Measurements from ENCODE around the gene CLEC11A. TPM values are rescaled to one million over a fixed set of nuclear protein-coding genes. Genes with fewer than 3 reads are reported as not detected.

The CLEC11A gene
- total and polyA plus RNA-seq, 12 donors = 2.3 to 12.9 (median 4.4) TPM

DNA sequence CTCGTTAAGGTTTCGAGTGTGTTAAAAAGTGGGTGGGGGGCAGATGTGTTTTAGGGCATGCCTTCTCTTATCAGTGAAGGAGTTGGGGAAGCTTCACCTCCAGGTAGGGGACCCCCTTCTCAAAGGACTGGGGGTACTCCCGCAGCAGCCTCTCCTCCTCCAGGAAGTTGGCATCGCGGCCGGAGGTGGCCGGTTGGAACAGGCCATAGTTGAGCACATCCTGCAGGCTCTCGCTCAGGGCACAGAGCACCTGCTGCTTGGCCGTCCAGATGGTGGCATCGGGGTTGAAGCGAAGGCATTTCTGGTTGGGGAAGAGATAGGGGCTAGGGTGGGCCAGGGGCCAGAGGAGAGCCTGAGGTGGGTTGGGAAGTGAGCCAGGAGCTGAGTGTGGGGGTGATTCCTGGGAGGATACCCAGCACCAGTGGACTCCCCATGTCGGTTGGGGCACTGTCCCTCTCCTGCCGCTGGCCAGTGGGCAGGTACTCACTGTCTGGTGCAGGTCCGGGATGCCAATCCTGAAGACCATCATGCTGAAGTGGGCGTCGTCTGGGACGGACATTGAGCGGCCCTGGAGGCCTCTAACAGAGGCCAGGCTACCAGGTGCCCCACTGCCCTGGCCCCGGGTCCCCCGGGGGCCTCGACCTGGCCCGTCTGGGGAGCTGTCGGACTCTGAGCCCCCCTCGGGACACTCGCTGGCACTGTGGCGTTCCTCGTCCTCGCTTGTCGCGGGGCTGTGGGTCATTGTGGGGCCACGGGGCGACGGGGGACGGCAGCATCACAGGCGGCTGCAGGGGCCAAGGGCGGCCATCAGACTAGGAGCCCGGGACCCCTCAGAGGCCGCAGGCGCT lies 6.8 kb upstream of the CLEC11A start:
- TF ChIP-seq, protein P1, sequence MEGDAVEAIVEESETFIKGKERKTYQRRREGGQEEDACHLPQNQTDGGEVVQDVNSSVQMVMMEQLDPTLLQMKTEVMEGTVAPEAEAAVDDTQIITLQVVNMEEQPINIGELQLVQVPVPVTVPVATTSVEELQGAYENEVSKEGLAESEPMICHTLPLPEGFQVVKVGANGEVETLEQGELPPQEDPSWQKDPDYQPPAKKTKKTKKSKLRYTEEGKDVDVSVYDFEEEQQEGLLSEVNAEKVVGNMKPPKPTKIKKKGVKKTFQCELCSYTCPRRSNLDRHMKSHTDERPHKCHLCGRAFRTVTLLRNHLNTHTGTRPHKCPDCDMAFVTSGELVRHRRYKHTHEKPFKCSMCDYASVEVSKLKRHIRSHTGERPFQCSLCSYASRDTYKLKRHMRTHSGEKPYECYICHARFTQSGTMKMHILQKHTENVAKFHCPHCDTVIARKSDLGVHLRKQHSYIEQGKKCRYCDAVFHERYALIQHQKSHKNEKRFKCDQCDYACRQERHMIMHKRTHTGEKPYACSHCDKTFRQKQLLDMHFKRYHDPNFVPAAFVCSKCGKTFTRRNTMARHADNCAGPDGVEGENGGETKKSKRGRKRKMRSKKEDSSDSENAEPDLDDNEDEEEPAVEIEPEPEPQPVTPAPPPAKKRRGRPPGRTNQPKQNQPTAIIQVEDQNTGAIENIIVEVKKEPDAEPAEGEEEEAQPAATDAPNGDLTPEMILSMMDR (IDR thresholded peaks at IDR 0.05) = no peak
- Histone ChIP-seq H3K27me3 (peaks cover 0 to 85% (median 55%) of the 10 kb centered on the region in 7 donors), H3K4me3 (no peak overlapping the region), H3K4me1 (peaks cover 0 to 14% (median 11%) of the 10 kb centered on the region in 9 donors), H3K27ac (no peak overlapping the region), H3K9me3 (no peaks in the 10 kb centered on the region), H3K36me3 (no peaks in the 10 kb centered on the region)
- DNase-seq = no peak
- intact Hi-C loops (cut with DNase I) = loop anchor here in 1 of 10 donors (5.0 kb wide), 1 partner anchor 66 kb away; no protein-coding TSS in a partner anchor
- no peak for ATAC-seq
- WGBS, 2 donors = 80 to 87% methylated on average over 38 to 39 of the region's 39 CpGs

DNA sequence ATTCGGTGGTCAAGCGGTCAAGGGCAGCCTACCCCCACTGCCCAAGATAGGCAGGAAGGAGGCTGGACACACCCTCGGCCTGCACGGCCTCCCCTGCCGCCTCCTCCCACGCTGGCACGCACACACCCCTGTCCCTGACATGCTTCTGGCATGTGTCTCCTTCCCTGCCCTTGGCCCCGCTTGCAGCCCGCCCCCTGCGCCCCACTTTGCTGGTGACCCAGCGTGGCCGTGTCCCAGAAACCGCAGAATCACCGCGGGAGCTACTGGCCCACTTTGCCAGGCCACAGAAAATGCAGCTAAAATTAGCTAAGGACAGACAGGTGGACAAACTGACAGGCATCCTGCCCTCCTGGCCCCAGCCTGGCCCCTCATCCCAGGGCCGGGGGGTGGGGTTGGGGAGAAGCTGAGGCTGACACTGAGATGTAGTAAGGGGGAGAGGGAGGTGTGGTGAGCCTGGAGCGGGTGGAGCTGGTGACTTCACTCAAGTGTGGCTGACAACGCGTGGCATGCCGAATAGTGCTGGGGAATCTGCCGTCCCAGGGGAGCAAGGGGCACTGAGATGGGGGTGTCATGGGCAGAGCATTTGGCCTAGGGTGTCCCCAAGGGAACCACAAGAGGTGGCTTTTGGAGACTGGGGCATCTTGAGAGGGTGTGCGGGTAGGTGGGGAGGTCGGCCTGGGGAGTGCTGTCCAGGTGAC lies 6.0 kb upstream of the CLEC11A start:
- H3K9me3 ChIP-seq = no peaks in the 10 kb centered on the region
- DNase-seq (no peak), ATAC-seq (no peak)
- intact Hi-C loops (cut with DNase I) = loop anchor here in 1 of 10 donors (5.0 kb wide), 1 partner anchor 65 kb away; no protein-coding TSS in a partner anchor
- H3K27me3 ChIP-seq = peaks cover 0 to 85% (median 54%) of the 10 kb centered on the region in 7 donors
- peaks cover 0 to 14% (median 11%) of the 10 kb centered on the region in 9 donors for H3K4me1 ChIP-seq
- TF ChIP-seq, protein P1 (IDR thresholded peaks at IDR 0.05) = no peak
- H3K27ac ChIP-seq = no peak overlapping the region
- no peaks in the 10 kb centered on the region for H3K36me3 ChIP-seq
- WGBS, 2 donors = 41 to 63% methylated on average over 22 to 23 of the region's 23 CpGs
- no peak overlapping the region for H3K4me3 ChIP-seq

DNA sequence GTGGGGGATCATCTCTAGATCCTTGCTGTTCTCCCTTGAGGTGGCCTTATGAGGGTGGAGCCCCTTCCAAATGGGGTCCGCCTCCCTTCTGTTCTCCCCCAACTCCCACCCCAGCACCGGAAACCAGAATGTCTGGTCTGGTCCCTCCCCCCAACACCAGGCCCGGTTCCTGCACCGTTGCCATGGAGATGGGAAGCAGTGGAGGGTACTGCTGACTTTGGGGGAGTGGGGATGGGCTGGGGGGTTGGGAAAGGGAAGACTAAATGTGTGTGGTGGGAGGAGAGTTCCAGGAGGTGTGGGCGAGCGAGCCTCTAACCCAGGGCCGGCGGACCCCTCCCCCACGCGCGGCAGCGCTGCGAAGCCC lies 5.3 kb upstream of the CLEC11A start:
- no peak for ATAC-seq
- TF ChIP-seq, protein P1 (IDR thresholded peaks at IDR 0.05) = no peak
- no peaks in the 10 kb centered on the region for H3K36me3 ChIP-seq
- H3K4me1 ChIP-seq = peaks cover 0 to 19% (median 11%) of the 10 kb centered on the region in 9 donors
- 6 to 9% methylated on average over 8 to 13 of the region's 13 CpGs for WGBS, 2 donors
- peaks cover 0 to 88% (median 61%) of the 10 kb centered on the region in 7 donors for H3K27me3 ChIP-seq
- intact Hi-C loops (cut with DNase I) = loop anchor here in 1 of 10 donors (5.0 kb wide), 1 partner anchor 64 kb away; no protein-coding TSS in a partner anchor
- H3K27ac ChIP-seq = no peak overlapping the region
- no peaks in the 10 kb centered on the region for H3K9me3 ChIP-seq
- peak overlapping the region in 5 of 10 donors; percentile 30 to 48 (median 40) for H3K4me3 ChIP-seq
- DNase-seq = no peak
